HL-60 (cell line): ENCODE results near the gene CTDP1.

Source experiments
- DNase-seq, 2 experiments: peaks; one replicate each; pipeline ENCODE4 v3.0.0-alpha.2; 2010 to 2020; ENCODE audit warnings: low read depth in 1 of 2, low spot score in 1 of 2
- H3K27ac ChIP-seq: fragments of 250-450 bp; sonication (Bioruptor Pico); replicated peaks from 2 replicates; pipeline ENCODE4 v1.5.1; 2020; ENCODE audit warnings: mild to moderate bottlenecking, moderate library complexity
- H3K27me3 ChIP-seq: fragments of 250-450 bp; sonication (Bioruptor Pico); 2 replicates; pipeline ENCODE4 v1.5.1; 2021; ENCODE audit warnings: mild to moderate bottlenecking, moderate library complexity; ENCODE audit not compliant: insufficient read depth, poor library complexity, severe bottlenecking
- H3K4me3 ChIP-seq: replicated peaks from 2 replicates; pipeline ENCODE4 v1.5.1; 2011; ENCODE audit warnings: mild to moderate bottlenecking, control low read depth, low read length; ENCODE audit not compliant: insufficient read depth
- CTCF ChIP-seq: IDR thresholded peaks from one replicate; pipeline ENCODE4 v1.5.1; 2011; ENCODE audit warnings: low read length, control low read depth, inconsistent platforms; ENCODE audit not compliant: insufficient read depth
- GABPA ChIP-seq: IDR thresholded peaks from 2 replicates; pipeline ENCODE4 v1.6.1; 2012; ENCODE audit warnings: low read depth
- POLR2AphosphoS5 ChIP-seq: IDR thresholded peaks from 2 replicates; pipeline ENCODE4 v1.6.1; 2012; ENCODE audit warnings: low read depth
- REST ChIP-seq: IDR thresholded peaks from 2 replicates; pipeline ENCODE4 v1.6.1; 2012; ENCODE audit warnings: low read depth; ENCODE audit not compliant: insufficient replicate concordance
- SPI1 ChIP-seq: IDR thresholded peaks from 2 replicates; pipeline ENCODE4 v1.6.1; 2012; ENCODE audit warnings: low read depth, mild to moderate bottlenecking, borderline replicate concordance

CTDP1 gene

GRCh38 chr18:79723628-79724027 is 44.0 kb downstream of the CTDP1 start:
- no peak overlapping the region for H3K27ac ChIP-seq
- no peak overlapping the region for H3K4me3 ChIP-seq
- no peaks in the 10 kb centered on the region for H3K27me3 ChIP-seq
- no peak for DNase-seq
- no peak for TF ChIP-seq CTCF
- TF ChIP-seq SPI1 = no peak
- no peak for TF ChIP-seq REST
- no peak for TF ChIP-seq POLR2AphosphoS5
- no peak for TF ChIP-seq GABPA

- TF ChIP-seq GABPA (no peak), REST (no peak), CTCF (no peak), POLR2AphosphoS5 (no peak), SPI1 (no peak)
- DNase-seq = no peak
- H3K4me3 ChIP-seq = no peak overlapping the region
- no peaks in the 10 kb centered on the region for H3K27me3 ChIP-seq
- H3K27ac ChIP-seq = no peak overlapping the region
Measured at GRCh38 chr18:79724299-79725080, 44.9 kb downstream of the CTDP1 start.

GRCh38 chr18:79725486-79725885 is 45.9 kb downstream of the CTDP1 start:
- no peaks in the 10 kb centered on the region for H3K27me3 ChIP-seq
- H3K4me3 ChIP-seq = no peak overlapping the region
- TF ChIP-seq GABPA (no peak), REST (no peak), CTCF (no peak), SPI1 (no peak), POLR2AphosphoS5 (no peak)
- no peak for DNase-seq
- no peak overlapping the region for H3K27ac ChIP-seq
